ENCODE results near the gene TOMM7.

The TOMM7 gene

GRCh38 chr7:22765609-22766008, 57.0 kb downstream of the TOMM7 start:
- no peak overlapping the region for H3K4me3 ChIP-seq (ENCODE audit: low read depth, low read length)
- no peak for TF ChIP-seq CTCF (IDR thresholded peaks at IDR 0.05; ENCODE audit: low read depth, low read length)
- no peak for DNase-seq (ENCODE audit: low read depth, low spot score)
- in situ Hi-C loops (cut with HindIII; ENCODE audit: low sequenced_read_pairs): no loop called here

All from astrocyte of the spinal cord (primary cell).